Right lobe of liver (tissue), 6 donors: ENCODE measurements around the gene GNAI3. TPM values are rescaled to one million over a fixed set of nuclear protein-coding genes. Genes with fewer than 3 reads are reported as not detected.
A peak's percentile ranks its signal among the peaks of the same experiment; 100 is the strongest.

ENCODE experiments used
- ATAC-seq, 4 donors: fragments of 200-7000 bp; cut with Tn5 transposase; one replicate each; pipeline ENCODE4 v1.9.1; 2020; ENCODE audit warnings: mild to moderate bottlenecking in 4 of 4, moderate library complexity in 4 of 4
- DNase-seq, 3 donors: peaks; one replicate each; pipeline ENCODE4 v3.0.0-alpha.2; 2020
- H3K27ac ChIP-seq, 3 donors: fragments of 200-600 bp; one replicate each; pipeline ENCODE4 v1.8.0; 2022
- H3K27me3 ChIP-seq, 2 donors: fragments of 200-600 bp; one replicate each; pipeline ENCODE4 v1.8.0; 2022
- H3K36me3 ChIP-seq, 4 donors: fragments of 200-600 bp; sonication (generic) in 1 of 4; one replicate each; pipeline versions ENCODE4 v1.5.1 to v1.8.0; 2017 to 2022; ENCODE audit warnings: control low read depth in 1 of 4
- H3K4me1 ChIP-seq, 4 donors: fragments of 200-600 bp; sonication (generic) in 1 of 4; one replicate each; pipeline versions ENCODE4 v1.5.1 to v1.8.0; 2017 to 2022; ENCODE audit warnings: control low read depth in 1 of 4
- H3K4me3 ChIP-seq, 3 donors: fragments of 200-600 bp; one replicate each; pipeline ENCODE4 v1.8.0; 2022
- H3K9me3 ChIP-seq, 4 donors: fragments of 200-600 bp; sonication (generic) in 1 of 4; one replicate each; pipeline versions ENCODE4 v1.5.1 to v1.8.0; 2017 to 2022; ENCODE audit warnings: control low read depth in 1 of 4
- POLR2A ChIP-seq: fragments of 450-650 bp; IDR thresholded peaks from one replicate; pipeline ENCODE4 v1.6.1; 2017; ENCODE audit warnings: antibody characterized with exemption, mild to moderate bottlenecking
- WGBS: methylation state at CpG from one replicate; pipeline ENCODE4 v1.1.6; 2018; ENCODE audit warnings: low coverage, low lambda C conversion rate; ENCODE audit not compliant: insufficient coverage; ENCODE audit errors: missing lambda C conversion rate; 5-methylcytosine and 5-hydroxymethylcytosine counted together
- intact Hi-C, 2 donors: fragments of 100-400 bp; cut with DNase I; formaldehyde crosslinking; loops; one replicate each; pipeline versions ENCODE4 v1.11.2 to v1.14.1; 2022
- total RNA-seq, 6 experiments: library from RNA; depleted of rRNA in 2 of 6; stranded (reverse); fragments of >200 nt in 2 of 6; fragmentation: NEBNext Ultra II Directional in 3 of 6; extraction: Animal tissue kit (Norgen Biotek cat#: 25700) in 3 of 6; gene quantifications; one replicate each; pipeline versions ENCODE4 v1.1.0 to v1.2.4, GENCODE V29; 2016 to 2023
- TF ChIP-seq, protein P1 (sequence below), 4 donors: fragments of 200-600 bp in 3 of 4; fragments of 450-650 bp in 1 of 4; IDR thresholded peaks; one replicate each; pipeline versions ENCODE4 v1.5.1 to v1.8.0; 2016 to 2022; ENCODE audit warnings: antibody characterized with exemption in 4 of 4, mild to moderate bottlenecking in 2 of 4
- donor health status: DM: no; HTN: yes; CAD: no.
- donor health status: DM: no; HTN: no; CAD: no.
- donor health status: DM: no; HTN: no; CAD: no.
- donor health status: DM: no; HTN: yes; CAD: no.
- donor health status: DM: no; HTN: yes; CAD: no.

GNAI3 gene
- total RNA-seq, 6 experiments from 2014 or later, result 2.5 to 4.3 (median 3.3) TPM

DNA sequence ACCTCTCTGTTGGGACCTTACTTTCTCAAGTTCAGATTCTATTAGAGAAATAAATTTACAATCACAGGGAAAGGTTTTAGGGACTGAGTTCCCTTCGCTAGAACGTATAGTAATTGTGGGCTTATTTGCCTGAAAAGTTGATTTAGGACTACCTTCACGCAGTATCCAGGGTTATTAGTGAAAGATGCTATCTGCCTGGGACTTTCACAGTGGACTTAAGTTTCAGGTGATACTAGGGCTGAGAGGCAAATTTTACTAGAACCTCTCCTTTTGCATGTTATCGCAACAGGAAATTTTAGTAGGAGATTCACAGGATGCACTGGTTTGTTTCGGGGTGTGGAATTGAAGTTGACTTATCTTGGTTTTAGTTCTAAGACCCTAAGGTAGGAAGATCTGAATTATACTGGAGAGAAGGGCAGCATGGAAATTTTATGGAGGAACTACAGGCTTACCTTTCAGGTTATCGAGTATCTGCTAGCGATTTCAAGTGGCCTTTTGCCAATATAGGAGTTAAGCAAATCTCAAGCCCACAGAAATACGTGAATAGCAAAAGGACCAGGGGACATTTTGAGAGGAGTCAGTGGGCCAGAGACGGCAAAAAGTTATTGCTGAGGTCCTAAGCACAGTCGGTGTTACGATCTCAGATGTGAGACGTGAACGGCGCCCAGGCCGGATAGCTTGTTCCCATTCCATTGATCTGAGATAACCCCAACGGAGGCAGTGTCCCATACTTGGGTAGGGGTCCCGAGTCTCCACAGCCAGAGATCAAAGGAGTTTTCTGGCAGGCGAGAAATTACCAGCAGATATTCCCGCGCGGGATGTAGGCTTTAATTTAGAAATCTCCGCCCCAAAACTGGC lies 723 bp upstream of the GNAI3 start:
- ATAC-seq (peak; percentile 15 to 28 (median 24)), DNase-seq (peak in 1 of 3 donors; percentile 49)
- WGBS, result 2% methylated on average over 21 of the region's 22 CpGs
- Histone ChIP-seq H3K4me3 (peak overlapping the region; percentile 85 to 89 (median 88)), H3K4me1 (peaks cover 0 to 28% (median 3%) of the 10 kb centered on the region in 4 donors), H3K9me3 (no peaks in the 10 kb centered on the region), H3K27ac (peak overlapping the region; percentile 92 to 97 (median 95)), H3K27me3 (no peaks in the 10 kb centered on the region), H3K36me3 (no peaks in the 10 kb centered on the region)
- intact Hi-C loops, result loop anchor here (10.0 kb wide), 3 partner anchors 77 to 227 kb away; partner anchors contain the start of gene EPS8L3 (in 1 of the 2)
- TF ChIP-seq POLR2A, result no peak
- TF ChIP-seq, protein P1, sequence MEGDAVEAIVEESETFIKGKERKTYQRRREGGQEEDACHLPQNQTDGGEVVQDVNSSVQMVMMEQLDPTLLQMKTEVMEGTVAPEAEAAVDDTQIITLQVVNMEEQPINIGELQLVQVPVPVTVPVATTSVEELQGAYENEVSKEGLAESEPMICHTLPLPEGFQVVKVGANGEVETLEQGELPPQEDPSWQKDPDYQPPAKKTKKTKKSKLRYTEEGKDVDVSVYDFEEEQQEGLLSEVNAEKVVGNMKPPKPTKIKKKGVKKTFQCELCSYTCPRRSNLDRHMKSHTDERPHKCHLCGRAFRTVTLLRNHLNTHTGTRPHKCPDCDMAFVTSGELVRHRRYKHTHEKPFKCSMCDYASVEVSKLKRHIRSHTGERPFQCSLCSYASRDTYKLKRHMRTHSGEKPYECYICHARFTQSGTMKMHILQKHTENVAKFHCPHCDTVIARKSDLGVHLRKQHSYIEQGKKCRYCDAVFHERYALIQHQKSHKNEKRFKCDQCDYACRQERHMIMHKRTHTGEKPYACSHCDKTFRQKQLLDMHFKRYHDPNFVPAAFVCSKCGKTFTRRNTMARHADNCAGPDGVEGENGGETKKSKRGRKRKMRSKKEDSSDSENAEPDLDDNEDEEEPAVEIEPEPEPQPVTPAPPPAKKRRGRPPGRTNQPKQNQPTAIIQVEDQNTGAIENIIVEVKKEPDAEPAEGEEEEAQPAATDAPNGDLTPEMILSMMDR (IDR thresholded peaks at IDR 0.05), result no peak

DNA sequence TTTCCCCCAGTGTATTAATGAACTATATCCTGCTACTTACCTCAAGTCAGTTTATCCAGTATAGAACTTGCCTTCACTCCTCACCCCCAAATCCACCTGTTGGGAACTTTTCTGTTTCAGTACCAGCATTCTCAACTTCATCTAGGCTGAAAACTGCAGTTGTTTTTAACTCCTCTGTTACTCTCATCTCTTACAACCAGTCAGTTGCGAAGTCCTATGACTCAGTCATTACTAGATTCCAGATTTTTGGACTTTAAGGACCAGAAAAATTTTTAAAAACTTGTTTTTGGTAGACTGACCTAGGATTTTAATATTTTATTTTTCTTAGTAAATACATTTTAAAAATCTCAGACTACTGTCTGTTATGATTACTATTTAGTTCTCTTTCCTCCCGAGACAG lies 8.1 kb downstream of the GNAI3 start:
- intact Hi-C loops, result no loop called here
- TF ChIP-seq POLR2A, result no peak
- TF ChIP-seq, protein P1 (IDR thresholded peaks at IDR 0.05), result no peak

DNA sequence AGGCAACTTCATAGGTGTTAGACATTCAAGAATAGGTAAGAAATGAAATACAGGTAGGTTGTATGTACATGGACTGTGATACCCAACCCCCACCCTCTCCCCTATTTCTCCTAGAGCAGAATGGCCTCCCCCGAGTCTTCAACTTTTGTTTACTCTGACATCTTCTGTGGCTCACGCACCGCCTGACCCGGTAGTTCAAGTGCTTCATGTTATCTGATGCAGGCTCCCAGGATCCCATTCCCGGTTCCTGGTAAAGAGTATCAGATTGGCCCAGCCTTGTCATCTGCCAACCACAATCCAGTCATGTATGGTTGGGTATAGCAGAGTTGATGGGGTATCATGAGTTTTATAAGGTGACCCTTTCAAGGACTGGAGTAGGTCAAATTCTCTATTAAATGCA lies 9.1 kb downstream of the GNAI3 start:
- Histone ChIP-seq H3K4me1 (peaks cover 0 to 4% (median 0%) of the 10 kb centered on the region in 4 donors), H3K27ac (no peak overlapping the region), H3K4me3 (no peak overlapping the region), H3K9me3 (no peaks in the 10 kb centered on the region), H3K27me3 (no peaks in the 10 kb centered on the region), H3K36me3 (no peaks in the 10 kb centered on the region)
- 81% methylated on average over 5 of the region's 5 CpGs for WGBS
- DNase-seq (no peak), ATAC-seq (no peak)
- intact Hi-C loops, result no loop called here
- no peak for TF ChIP-seq POLR2A
- TF ChIP-seq, protein P1 (IDR thresholded peaks at IDR 0.05), result no peak

More for the DNA sequence above, 8.1 kb downstream of the GNAI3 start:
- no peaks in the 10 kb centered on the region for H3K9me3 ChIP-seq
- no peaks in the 10 kb centered on the region for H3K36me3 ChIP-seq
- no peak overlapping the region for H3K27ac ChIP-seq
- DNase-seq (no peak), ATAC-seq (no peak)
- H3K4me3 ChIP-seq, result no peak overlapping the region
- H3K4me1 ChIP-seq, result no peaks in the 10 kb centered on the region
- 89% methylated on average over 1 of the region's 2 CpGs for WGBS
- no peaks in the 10 kb centered on the region for H3K27me3 ChIP-seq

DNA sequence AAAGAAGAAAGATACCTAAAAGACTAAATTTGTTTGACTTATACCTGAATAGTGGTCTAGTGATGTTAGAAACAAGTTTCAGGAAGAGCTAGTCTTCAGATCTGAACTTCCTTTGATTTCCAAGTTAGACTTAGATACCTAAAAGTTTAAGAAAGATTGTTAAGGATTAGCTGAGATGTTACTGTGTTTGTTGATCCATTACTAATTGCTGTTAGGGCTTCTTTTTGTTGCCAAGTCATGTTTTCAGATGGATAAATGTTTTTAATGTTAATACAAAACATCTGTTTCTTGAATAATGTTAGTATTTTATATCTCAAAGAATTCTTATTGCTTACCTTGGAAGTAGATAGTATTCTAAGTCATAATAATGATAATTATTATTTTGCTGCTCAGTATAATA lies 11.6 kb downstream of the GNAI3 start:
- ATAC-seq (no peak), DNase-seq (no peak)
- H3K36me3 ChIP-seq, result no peaks in the 10 kb centered on the region
- H3K4me3 ChIP-seq, result no peak overlapping the region
- no peak for TF ChIP-seq POLR2A
- no peaks in the 10 kb centered on the region for H3K27me3 ChIP-seq
- no peaks in the 10 kb centered on the region for H3K9me3 ChIP-seq
- intact Hi-C loops, result no loop called here
- H3K4me1 ChIP-seq, result peaks cover 0 to 23% (median 4%) of the 10 kb centered on the region in 4 donors
- H3K27ac ChIP-seq, result no peak overlapping the region

DNA sequence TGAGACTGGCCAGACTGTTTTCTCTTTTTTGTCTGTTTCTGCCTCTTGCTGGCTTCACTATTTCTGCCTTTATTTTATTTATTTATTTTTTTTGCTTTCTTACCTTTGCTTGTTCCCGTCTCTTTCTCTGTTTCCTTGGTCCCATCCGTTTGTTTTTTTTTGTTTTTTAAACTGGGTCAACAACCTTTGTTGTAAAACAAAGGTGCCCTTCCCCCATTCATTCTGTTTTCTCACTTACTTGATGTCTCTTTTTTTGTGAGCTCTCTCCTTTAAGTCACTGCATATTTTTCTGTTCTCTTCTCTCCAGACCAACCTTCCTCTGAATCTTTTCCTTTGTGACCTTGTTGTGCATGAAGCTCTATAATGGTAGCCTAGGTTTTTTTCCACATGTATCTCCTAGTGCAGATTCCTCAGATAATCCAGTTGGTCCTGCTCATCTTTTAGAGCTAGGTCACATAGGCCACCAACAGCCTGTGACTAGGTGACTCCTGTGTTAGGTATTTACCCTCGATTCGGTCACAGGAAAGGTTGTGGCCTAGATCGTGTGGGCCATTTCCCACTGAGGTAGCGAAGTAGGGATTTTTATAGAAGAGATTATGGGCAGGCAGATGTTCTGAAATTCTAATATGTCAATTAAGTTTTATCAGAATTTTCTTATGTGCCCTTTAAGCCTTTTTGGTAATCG lies 15.9 kb downstream of the GNAI3 start:
- 51% methylated on average over 3 of the region's 7 CpGs for WGBS
- no peak for DNase-seq

More for the DNA sequence above, 15.9 kb downstream of the GNAI3 start:
- no peaks in the 10 kb centered on the region for H3K36me3 ChIP-seq
- no peak for ATAC-seq
- H3K9me3 ChIP-seq, result no peaks in the 10 kb centered on the region
- TF ChIP-seq POLR2A, result no peak
- TF ChIP-seq, protein P1 (IDR thresholded peaks at IDR 0.05), result no peak
- H3K27ac ChIP-seq, result no peak overlapping the region
- H3K27me3 ChIP-seq, result no peaks in the 10 kb centered on the region
- H3K4me1 ChIP-seq, result peaks cover 0 to 54% (median 16%) of the 10 kb centered on the region in 4 donors
- H3K4me3 ChIP-seq, result no peak overlapping the region
- intact Hi-C loops, result no loop called here
